GM21737 (cell line): ENCODE data around the gene MTG2.

ENCODE experiments used
- ATAC-seq: cut with Tn5 transposase; IDR thresholded peaks from one replicate; pipeline ENCODE4 v1.9.1; 2021; ENCODE audit warnings: mild to moderate bottlenecking, moderate library complexity; ENCODE audit not compliant: unreplicated experiment

Gene MTG2

DNA sequence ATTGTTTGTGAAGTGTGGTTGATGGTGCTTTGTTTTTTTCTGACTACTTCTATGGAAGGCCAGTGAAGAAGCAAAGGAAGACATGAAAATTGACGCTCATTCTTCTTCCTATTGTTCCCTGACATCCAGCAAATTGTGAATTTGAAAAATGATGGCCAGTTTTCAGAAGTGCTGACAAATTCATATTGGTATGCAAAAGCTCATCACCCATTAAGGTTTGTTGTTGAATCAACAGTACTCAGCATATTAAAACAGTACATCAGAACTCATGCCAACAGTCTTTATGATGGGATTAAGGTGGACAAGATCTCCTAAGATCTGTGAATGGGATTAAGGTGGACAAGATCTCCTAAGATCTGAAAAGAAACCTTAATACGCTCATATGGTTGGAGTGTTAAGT is 1.0 kb upstream of the MTG2 start:
- no peak for ATAC-seq

DNA sequence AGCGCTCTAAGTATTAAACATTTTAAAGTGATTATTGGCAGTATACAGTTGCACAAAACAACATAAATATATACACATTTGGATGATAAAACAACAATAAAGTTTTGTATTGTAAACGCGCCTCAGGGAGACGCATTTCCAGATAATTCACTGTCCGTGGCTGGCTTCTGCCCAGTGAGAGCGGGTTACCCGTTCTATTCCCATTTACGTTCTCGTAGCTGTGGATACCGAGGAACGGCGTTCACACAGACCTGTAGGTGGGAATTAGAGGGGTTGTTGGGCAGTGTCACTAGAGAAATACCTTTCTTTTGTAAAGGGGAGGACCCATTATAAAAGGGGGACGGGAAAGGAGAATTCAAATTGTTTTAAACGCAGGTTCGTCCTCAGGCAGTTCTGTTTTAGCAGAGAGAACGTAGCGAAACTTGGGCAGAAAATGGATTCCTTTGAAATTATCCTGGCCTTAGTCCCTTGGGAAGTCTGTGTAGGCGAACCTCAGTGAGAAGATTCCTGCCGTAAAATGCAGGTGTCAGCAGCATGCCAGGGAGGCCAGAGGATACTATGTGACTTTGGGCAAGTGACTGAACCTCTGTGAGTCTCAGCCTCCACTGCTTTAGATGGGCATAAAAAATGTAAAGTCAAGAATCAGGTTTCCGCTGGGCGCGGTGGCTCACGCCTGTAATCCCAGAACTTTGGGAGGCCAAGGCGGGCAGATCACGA is 756 bp downstream of the MTG2 start:
- ATAC-seq, result no peak

DNA sequence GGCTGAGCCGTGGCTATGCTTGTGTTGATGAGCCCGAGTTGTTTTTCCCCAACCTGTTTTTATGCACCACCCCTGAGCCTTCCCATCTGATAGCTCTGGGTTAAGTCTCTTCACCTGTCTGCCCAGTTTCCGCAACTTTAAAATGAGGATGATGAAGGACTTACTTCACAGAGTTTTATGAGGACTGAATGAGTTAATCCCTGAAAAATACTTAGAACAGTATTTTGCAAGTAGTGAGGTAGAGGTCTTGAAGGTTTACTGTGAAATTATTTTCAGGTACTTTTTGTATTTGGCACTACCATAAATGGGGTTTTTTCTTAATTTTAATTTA is 3.2 kb downstream of the MTG2 start:
- no peak for ATAC-seq

DNA sequence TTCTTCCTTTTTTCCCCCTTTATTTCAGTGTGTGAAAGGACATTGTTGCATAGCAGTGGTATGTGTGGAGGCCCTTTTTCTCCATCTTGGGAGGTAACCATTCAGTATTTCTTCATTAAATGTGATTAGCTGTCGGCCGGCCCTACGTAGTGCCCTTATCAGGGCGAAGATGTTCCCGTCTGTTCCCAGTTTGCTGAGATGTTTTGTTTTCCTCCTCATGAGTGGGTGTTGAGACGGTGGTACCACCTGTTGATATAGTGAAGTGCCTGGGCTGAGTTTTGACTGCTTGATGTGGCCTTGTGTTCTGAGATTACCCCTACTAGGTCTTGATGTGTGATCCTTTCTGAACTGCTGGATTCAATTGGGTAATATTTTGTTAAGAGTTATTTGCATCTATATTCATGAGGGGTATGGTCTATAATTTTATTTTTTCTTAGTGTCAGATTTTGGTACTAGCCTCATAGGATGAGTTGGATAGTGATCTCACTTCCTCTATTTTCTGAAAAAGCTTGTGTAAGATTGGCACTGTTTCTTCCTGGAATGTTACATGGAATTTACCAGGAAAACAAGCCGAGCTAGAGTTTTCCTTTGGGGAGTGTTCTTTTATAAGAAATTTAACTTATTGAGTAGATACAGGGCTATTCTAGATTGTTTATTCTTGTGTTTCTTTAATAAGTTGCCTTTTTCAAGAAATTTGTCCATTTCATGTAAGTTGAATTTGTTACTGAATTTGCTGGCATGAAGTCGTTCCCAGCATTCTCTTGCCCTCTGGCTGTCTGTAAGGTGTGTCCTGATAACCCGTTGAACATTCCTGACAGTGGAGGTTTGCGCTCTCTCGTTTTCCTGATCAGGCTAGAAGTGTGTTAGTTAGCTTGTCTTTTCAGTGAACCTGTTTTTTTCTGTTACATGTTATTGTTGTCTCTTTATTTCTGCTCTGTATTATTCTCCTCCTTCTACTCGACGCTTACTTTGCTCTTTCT is 4.3 kb downstream of the MTG2 start:
- no peak for ATAC-seq

DNA sequence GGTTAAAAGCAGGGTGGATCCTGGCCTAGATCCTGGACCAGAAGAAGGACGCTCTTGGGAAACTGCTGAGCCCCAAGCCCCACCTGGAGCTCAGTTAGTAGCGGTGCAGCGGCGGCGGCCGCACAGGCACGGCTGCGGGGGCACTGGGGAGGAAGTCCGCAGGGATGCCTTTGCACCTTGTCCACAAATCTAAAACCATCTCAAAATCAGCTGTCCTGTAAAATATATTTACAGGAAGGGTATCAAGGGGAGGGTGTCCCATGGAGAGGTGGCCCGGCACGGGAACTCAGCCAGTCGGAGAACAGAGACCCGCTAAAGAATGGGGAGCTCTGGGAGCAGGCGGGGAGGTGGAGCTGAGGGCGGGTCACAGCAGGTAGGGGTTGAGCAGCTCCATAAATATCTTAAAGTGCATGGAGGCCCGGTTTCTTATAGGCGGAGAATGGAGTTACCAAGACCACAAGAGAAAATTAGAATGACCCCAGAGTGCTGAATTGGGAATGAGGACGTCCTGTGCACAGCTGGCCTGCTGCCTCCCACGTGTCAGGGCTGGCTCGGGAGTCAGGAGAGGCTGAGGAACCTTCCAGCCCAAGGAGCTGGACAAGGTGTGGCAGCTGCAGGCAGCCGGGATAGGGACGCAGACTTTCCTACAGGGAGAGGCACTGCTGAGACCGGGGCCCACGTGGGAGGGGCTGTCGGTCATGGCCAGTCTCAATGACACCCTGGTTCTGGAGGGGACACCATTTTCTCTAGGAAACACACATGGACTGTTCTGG is 8.0 kb downstream of the MTG2 start:
- ATAC-seq, result no peak

DNA sequence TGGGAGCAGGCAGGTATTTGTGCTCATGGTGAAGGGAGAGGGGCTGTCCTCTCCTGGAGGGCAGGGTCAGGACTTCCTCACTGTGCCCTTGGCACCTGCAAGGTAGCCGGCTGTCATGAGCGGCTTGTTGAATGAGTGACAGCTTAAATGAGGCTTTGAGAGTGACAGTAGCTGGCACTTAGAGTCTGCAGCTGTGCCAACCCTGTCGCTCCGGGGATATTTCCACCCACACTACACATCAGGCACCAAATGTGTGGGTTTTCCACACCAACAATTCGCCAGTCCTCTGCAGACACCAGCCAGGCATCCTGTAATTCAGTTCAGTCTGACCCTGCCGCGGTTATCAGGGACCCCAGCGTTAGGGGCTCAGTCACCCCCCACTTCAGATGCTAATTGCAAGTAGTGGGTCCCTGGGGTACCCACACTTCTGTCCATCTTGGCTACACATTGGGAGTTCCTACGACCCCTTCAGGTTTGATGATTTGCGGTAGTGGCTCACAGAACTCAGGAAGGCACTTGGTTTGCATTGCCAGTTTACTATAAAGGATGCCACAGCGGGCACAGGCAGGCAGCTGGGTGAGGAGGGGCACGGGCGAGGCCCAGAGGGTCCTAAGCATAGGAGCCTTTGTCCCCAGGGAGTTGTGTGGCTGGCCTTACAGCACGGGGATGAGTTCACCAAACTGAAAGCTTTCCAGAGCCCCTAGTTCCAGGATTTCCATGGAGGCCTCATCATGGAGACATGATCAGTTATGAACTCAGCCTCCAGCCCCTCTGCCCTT is 9.1 kb downstream of the MTG2 start:
- ATAC-seq, result no peak

DNA sequence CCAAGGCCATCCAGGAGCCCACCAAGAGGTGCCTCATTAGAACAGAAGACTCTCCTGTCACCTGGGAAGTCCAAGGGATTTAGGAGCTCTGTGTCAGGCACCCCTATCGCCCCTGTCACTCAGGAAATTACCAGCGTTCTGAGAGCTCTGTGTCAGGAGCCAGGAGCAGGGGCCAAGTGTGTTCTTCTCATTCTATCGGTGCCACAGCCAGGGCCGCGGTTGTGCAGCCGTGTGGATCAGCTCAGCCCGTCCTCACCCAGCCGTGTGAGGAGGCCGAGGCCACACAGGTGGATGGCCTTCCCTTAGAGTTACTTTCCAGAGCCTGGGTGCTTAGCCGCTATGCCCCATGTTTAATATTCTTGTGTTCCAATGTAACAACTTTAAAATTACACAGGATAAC is 9.8 kb downstream of the MTG2 start:
- no peak for ATAC-seq

DNA sequence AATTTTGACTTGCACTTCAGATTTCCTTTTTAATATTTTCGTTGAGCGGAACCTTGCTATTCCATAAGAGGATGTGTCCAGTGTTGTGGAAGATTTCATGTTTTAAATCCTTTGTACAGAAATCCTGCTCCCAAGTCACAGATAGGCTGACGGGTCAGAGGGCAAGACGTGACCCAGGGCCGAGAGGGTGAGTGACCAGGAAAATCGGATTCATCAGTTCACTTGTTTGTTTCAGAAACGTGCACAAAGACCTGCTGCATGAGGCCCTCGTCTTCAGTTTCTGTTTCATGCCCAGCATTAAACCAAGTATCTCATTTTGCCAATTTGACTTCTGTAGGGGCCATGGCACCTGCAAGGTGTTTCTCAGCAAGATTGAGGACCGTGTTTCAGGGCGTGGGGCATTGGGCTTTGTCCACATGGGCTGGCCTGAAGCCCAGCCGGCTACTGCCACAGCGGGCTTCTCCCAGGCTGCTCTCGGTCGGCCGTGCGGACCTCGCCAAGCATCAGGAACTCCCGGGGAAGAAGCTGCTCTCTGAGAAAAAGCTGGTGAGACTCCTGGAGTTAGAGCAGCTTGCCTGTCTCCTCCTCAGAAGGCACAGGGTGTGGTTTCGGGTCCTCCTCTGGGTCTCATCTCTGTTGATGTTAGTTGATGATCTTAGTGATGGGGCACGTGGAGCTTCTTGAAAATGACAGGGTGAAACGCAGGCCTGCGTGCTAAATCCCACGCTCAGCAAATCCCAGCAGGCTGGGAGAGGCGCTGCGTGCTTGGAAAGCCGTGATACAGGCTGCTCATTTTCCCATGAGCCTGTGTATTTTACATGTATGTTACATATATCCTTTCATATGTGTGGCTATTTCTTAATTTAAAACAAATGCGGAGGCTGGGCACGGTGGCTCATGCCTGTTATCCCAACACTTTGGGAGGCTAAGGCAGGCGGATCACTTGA is 10.5 kb downstream of the MTG2 start:
- no peak for ATAC-seq

DNA sequence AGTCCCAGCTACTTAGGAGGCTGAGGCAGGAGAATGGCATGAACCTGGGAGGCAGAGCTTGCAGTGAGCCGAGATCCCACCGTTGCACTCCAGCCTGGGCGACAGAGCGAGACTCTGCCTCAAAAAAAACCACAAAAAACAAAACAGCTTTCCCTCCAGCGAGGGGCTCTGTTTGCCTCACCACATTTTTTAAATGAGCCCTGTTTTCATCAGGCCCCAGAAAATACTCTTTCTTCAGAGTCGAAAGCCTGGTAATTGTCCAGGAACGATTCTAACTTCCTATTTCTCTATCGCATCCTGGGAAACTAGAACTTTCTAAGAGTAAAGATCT is 12.2 kb downstream of the MTG2 start:
- ATAC-seq, result no peak

DNA sequence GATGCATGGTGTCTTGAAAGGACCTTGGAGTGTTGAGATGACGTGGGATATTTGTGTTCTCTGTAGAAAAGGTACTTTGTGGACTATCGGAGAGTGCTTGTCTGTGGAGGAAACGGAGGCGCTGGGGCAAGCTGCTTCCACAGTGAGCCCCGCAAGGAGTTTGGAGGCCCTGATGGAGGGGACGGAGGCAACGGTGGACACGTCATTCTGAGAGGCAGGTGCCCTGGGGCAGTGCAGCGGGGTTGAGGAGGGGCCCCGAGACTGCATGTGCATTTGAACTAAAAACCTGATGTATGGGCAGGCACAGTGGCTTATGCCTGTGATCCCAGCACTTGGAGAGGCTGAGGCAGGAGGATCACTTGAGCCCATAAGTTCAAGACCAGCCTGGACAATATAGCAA is 12.9 kb downstream of the MTG2 start:
- ATAC-seq, result no peak

DNA sequence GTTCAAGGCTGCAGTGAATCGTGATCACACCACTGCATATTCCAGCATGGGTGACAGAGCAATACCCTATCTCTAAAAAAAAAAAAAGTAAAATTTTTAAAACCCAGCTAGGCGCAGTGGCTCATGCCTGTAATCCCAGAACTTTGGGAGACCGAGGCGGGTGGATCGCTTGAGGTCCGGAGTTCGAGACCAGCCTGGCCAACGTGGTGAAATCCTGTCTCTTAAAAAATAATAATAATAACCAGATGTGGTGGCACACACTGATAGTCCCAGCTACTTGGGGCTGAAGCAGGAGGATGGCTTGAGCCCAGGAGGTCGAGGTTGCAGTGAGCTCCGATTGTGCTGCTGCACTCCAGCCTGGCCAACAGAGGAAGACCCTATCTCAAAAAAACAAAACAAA is 13.5 kb downstream of the MTG2 start:
- ATAC-seq, result no peak

DNA sequence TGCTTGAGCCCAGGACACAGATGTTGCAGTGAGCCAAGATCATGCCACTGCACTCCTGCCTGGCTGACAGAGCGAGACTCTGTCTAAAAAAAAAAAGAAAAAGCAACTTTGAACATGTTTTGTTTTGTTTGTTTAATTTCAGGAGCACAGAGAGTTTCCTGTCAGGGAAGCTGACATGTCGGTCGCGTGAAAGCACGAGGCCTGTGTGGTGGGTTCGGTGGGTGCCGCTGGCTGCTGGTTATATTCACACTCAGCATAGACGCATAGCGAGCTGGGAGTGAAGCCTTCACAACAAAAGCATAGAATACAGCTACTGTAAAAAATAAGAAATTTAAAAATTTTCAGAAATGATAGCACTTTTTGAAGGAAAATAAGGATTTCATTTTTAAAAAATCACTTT is 14.5 kb downstream of the MTG2 start:
- no peak for ATAC-seq

DNA sequence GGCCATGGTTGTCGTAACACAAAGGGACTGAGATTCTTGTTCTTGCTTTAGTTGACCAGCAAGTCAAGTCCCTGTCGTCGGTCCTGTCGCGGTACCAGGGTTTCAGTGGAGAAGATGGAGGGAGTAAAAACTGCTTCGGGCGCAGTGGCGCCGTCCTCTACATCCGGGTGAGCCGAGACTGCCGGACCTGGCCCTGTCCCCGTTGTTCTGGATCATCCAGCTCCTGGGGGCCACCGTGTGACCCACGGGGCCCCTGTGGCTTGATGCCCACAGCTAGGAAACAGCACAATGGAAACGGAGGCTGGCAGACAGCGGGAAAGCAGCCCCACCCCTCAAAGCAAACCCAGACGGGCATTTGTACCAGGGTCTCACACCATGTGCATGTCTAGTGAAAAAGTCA is 15.0 kb downstream of the MTG2 start:
- ATAC-seq, result no peak

DNA sequence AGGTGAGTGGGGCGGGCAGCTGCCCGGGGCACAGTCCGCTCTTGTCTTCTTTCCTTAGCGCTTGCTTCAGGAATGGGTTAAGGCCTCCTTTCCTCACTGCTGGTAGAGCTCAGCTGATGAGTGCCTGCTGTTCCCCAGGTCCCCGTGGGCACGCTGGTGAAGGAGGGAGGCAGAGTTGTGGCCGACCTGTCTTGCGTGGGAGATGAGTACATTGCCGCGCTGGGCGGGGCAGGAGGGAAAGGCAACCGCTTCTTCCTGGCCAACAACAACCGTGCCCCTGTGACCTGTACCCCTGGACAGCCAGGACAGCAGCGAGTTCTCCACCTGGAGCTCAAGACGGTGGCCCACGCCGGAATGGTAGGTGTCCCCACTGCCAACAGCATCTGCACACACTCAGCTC is 15.7 kb downstream of the MTG2 start:
- no peak for ATAC-seq

DNA sequence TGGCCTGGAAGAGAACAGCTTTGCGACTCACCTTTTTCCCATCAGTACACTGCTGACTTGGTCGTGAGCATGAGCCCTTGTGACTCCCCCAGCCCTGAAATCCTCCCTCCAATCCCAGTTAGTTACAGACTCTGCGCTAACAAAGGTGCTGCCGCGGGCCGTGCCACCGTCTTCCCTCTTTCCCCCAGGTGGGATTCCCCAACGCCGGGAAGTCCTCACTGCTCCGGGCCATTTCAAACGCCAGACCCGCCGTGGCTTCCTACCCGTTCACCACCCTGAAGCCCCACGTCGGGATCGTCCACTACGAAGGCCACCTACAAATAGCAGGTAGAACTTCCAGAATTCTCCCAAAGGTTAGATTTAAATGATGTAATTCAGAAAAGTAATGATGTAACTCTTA is 16.1 kb downstream of the MTG2 start:
- no peak for ATAC-seq

DNA sequence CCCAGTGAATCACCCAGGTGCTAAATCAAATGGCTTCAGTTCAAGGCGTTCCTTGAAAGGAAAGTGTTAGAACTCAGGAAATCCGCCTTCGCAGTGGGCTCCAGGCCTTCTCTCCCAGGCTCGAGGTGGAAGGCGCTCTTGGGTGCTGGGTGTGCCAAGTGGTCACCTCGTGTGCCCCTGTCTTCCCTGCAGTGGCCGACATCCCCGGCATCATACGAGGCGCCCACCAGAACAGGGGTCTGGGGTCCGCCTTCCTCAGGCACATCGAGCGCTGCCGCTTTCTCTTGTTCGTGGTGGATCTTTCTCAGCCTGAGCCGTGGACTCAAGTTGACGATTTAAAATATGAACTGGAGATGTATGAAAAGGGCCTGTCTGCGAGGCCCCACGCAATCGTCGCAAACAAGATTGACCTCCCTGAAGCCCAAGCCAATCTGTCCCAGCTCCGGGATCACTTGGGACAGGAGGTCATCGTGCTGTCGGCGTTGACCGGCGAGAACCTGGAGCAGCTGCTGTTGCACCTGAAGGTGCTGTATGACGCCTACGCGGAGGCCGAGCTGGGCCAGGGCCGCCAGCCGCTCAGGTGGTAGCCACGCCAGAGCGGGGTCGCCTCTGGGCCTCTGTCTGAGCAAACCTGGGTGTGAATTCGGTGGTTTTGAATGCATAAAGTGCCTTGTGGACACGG is 17.8 kb downstream of the MTG2 start:
- no peak for ATAC-seq

DNA sequence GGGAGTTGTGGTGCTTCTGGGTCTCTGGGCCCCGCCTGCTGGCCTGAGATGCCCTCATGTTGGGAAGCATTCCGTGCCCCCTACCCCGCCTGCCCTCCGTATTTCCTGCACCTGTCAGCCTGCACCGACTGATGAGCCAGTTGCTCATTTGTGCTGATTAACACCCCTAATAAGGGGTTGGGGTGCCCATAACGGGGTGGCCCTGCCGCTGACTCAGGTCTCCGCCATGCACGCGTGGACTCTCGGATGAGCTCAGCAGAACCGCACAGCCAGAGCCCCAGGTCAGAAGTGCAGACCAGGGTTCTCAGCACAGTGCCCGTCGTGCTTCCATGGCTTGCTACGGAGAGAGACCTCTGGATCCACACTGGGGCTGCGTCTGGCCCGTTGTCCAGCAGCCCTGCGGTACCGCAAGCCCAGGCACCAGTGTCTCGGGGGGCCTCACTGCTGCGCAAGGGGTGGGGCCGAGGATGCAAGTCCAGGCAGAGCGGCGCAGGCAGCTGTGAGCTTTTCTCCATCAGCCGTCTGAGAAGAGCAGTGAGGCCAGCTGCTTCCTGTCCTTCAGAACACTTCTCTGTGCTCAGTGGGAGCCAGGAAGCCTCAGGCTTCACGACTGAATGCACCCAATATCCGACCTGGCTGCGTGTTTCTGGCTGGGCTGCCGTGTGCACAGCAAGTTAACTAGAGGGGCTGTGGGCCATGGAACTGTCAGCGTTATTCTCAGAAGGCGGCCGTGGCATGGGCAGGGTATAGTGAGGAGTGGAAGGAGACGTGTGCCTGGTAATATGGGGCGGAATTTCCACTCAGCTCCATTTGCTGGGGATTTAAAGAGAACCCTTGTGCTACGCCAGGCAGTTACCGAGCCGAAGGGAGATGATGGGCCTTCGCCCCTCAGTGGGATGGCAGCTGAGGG is 18.6 kb downstream of the MTG2 start:
- peak; percentile 66 for ATAC-seq

DNA sequence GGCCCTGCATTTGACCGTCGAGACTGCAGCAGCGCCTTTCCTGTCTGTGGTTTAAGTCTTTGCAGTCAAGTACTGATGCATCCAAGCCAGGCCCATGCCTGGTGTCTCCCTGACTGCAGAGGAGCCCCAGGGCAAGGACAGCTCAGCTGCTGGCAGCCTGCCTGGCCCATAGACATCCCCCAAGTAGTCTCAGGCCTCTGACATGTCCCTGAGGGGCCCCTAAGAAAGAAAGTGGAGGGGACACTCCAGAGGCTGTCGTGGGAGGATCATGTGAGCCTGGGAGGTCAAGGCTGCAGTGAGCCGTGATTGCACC is 19.2 kb downstream of the MTG2 start:
- ATAC-seq, result no peak
